Kasumi-1 (cell line): Measurements from ENCODE around the gene ZC4H2.
A peak's percentile ranks its signal among the peaks of the same experiment; 100 is the strongest.
"Not testable (repeated sequence)": the region's sequence is repeated elsewhere in the genome, so short reads cannot be mapped to it uniquely, and the experiment has no call there.

Source experiments
- DNase-seq, 2 experiments: peaks; one replicate each; lab custom pipeline; 2025; lab: John Stamatoyannopoulos, UW

ZC4H2 gene

DNA sequence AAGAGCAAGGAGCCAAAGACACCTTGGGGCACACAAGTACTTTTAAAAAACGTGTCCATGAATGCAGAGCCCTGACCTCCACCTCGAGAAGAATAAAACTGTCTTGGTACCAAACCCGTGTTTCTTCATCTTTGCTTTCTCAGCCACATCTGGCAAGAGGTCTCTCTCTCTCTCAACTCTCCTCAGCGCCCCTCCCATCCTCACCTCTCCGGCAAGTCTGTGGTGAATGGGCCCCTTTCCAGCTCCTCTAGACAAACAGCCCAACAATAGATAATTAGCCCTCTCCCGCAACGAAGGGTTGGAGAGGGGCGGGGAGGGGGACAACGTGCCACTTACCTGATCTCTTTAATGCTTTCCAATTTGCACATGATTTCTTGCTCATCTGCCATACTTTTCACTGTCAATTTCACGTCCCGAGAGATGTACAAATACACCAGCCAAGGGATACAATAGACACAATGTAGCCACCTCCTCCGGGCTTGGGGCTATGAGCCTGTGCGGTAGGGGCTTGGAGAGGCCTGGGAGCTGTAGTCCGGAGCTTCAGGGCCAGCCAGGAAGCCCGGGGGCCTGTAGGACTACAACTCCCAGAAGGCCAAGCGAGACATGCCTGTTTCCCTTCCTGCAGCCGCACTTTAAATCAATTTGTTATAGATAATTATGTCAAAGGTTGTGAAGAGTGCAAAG is at the start of gene ZC4H2:
TSS of gene ZC4H2 (minus strand) at position 462 of the 684 bp plus-strand sequence. CDS start at position 389, 73 bp downstream.
- peak; percentile 69 to 75 for DNase-seq

GRCh38 chrX:65017451-65017850 is 41.2 kb upstream of the ZC4H2 start:
- no peak for DNase-seq

DNA sequence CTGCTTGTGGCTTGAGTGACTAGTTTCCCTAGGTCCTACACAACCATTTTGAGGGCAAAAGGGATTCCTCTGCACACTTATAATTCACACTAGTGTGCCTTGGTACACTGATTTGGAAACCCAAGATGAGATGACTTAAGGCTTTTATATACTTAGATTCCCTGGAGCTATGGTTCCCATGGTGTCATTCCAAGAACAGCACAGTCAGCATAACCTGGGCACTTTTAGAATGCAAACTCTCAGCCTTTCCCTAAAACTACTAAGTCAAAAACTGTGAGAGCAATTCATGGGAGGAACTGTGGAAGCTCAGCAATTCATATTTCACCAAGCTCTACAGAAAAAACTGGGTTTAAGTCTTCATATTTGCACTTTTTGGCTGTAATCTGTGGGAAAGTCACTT is 38.0 kb upstream of the ZC4H2 start:
- no peak for DNase-seq

DNA sequence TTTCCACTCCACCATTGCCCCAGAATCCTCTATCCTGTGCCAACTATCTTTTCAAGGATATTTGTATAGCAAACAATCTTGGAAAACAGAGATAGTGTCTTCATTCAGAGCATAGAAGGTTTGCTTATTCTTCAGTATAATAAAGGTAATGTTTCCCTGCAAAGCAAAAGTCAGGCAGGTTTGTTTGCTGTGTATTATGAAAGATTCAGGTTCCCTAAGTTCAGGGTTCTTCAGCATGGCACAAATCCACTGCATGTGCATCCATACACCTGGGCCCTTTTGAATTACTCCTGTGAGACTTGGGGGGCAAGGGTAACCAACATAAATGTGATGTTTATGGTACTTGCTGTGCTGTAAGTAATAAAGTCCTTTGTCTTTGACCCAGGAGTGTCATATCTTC is 33.2 kb upstream of the ZC4H2 start:
- DNase-seq = no peak

GRCh38 chrX:65002208-65002607 is 26.0 kb upstream of the ZC4H2 start:
- not testable (repeated sequence) for DNase-seq

DNA sequence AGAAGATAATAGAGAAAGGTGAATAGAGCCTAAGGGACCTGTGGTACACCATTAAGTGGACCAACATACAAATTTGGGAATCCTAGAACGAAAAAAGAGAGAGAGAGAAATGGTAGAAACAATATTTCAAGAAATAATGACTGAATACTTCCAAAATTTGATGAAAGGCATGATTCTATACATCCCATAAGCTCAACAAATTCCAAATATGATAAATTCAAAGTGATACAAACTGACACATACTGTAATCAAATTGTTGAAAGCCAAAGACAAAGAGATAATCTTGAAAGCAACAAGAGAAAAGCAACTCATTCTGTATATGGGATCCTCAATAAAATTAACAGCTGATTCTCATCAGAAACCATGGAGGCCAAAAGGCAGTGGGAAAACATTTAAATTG is 20.6 kb upstream of the ZC4H2 start:
- no peak for DNase-seq

DNA sequence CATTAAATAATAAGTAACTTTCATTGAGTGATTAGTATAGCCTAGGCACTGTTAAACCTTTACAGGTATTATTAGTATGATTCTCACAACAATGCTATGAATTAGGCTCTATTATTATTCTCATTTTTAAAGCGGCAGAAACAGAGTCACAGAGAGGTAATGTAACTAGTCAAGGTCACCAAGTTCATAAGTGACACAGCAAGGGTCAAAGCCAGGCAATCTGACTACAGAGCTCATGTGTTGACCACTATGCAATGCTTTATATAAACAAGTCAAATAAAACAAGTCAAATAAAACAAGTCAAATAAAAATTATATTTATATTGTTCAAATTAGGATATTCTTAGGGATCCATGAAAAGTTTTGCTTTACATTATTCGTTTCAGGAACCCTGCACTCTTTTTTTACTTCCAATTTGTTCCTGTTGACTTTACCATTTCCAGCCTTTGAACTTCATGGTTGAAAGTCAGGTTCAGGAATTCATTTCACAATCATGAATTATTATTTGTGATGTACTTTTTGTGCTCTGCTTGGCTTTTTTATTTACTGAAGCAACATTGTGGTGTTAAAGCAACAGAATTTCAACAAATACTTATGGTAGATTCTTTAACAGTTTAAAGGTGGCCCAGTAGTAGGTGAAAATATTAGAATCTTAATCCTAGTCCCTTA is 18.0 kb upstream of the ZC4H2 start:
- no peak for DNase-seq

DNA sequence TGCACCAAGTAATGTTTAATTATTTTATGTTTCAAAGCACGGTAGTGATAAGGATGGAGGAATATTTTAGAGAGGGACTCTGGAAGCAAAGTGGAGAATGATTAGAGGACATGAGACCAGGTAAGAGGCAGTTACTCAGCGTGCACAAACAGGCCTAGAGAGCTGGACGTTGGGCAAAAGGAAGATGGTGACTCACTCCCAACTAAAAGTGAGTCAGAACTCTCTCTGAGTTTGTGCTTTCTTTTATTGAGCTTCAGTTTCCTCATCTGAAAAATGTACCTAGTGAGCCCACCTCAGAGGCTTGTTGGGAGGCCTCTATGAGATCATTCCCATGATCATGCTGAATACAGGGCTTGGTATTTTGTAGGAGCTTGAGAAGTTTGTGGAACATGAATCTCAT is 1.6 kb upstream of the ZC4H2 start:
- DNase-seq = no peak

DNA sequence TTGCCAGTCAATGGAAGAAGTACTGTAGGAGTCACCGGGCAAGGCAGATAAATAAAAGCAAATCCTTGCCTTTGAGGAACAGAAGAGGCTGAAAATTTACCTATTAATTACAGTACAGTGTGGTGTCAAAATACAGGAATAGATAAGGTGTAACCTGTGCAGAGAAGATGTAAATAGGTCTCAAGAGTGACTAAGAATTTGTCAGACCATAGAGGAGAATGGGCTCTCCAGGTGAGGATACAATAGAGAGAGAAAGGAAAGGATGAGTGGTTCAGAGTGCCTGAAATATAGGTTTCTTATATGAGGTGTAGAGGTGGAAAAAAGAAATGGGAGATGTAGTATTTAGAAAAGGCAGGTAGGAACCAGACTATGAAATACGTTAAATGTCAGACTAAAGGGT is 801 bp upstream of the ZC4H2 start:
- DNase-seq = no peak

GRCh38 chrX:64976673-64977040 is 407 bp upstream of the ZC4H2 start:
- no peak for DNase-seq

DNA sequence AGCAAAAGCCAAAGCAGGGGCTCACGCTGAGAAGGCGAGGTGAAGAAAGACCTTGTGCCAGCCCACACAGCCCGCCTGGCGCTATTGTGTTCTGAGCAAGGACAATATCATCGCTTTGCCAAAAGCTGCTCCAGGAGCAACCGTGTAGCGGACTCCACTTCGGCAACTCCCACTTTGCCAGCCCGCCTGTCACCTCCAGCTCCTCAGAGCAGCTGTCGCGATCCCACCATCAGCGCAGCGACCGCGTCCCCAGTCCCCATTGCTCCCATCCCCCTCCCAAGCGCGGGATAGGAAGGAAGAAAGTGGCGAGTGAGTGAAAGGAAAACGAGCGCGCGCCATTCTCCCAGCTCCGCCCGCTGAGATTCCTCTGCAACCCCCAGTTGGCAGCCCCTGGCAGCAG is 759 bp downstream of the ZC4H2 start:
- DNase-seq = peak; percentile 2 to 16

- no peak for DNase-seq
Observed at GRCh38 chrX:64925480-64925879, 50.8 kb downstream of the ZC4H2 start.

DNA sequence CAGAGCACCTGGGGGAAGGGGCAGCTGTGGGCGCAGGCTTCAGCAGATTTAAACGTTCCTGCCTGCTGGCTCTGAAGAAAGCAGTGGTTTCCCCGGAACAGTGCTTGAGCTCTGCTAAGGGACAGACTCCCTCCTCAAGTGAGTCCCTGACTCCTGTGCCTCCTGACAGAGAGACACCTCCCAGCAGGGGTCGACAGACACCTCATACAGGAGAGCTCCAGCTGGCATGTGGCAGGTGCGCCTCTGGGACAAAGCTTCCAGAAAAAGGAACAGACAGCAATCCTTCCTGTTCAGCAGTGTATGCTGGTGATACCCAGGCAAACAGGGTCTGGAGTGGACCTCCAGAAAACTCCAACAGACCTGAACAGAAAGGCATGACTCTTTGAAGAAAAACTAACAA is 68.1 kb downstream of the ZC4H2 start:
- DNase-seq = no peak

- DNase-seq = peak; percentile 26 to 40
Observed at GRCh38 chrX:64894454-64895038, 81.7 kb downstream of the ZC4H2 start.

- DNase-seq = peak; percentile 0 to 5
Observed at GRCh38 chrX:64885850-64886249, 90.4 kb downstream of the ZC4H2 start.

DNA sequence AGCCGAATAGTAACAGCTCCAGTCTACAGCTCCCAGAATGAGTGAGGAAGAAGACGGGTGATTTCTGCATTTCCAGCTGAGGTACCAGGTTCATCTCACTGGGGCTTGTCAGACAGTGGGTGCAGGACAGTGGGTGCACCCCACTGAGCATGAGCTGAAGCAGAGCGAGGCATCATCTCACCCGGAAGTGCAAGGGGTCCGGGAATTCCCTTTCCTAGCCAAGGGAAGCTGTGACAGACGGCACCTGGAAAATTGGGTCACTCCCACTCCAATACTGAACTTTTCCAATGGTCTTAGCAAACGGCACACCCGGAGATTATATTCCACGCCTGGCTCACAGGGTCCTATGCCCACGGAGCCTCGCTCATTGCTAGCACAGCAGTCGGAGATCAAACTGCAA is 97.5 kb downstream of the ZC4H2 start:
- not testable (repeated sequence) for DNase-seq

DNA sequence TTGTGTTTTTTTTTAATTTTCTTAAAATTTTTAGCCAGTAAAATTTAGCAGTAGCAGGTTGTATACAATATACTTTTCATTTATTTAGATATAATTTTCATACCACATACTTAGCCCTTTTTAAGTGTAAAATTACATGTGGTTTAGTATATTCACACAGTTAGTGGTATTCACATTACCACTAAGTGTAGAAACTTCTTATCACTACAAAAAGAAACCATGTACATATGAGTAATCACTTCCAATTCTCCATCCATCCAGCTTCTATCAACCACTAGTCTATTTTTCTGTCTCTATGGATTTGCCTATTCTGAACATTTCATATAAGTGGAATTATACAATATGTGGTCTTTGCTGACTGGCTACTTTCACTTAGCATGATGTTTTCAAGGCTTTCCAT is 109.0 kb downstream of the ZC4H2 start:
- no peak for DNase-seq
